Measurements from ENCODE around the gene HOXC6.

The HOXC6 gene

DNA sequence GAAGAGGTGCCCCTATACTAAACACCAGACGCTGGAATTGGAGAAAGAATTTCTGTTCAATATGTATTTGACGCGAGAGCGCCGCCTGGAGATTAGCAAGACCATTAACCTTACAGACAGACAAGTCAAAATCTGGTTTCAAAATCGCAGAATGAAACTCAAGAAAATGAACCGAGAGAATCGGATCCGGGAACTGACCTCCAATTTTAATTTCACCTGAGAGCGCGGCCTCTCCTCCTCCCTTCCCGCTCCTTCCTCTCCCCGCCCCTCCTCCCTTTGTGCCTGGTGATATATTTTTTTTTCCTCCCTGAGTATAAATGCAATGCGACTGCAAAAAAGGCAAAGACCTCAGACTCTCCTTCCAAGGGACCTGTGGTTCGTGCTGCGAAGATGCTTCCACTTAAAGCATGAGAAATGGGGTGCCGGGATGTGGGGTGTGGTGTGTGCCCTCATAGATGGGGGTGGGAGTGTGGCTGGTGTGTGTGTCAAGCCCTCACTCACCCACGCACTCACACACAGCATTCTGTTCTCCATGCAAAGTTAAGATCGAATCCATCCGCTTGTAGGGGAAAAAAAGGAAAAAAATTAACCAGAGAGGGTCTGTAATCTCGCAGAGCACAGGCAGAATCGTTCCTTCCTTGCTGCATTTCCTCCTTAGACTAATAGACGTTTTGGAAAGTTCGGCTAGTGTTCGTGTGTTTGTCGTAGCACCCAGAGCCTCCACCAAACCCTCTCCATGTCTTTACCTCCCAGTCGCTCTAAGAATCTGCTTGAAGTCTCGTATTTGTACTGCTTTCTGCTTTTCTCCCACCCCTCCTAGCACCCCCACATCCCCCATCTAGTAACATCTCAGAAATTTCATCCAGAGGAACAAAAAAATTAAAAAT, 38.8 kb upstream of the HOXC6 start (continued):
- TF ChIP-seq ZNF76 (tag by site-specific recombination; IDR thresholded peaks at IDR 0.05; ENCODE audit: borderline replicate concordance, low read depth) (peak; percentile 24; the same call in 1 of the 2 replicates), ZNF660 (tag by site-specific recombination; IDR thresholded peaks at IDR 0.05) (peak; percentile 59), OVOL3 (tag by site-specific recombination; IDR thresholded peaks at IDR 0.05) (no peak), ZNF133 (tag by site-specific recombination; IDR thresholded peaks at IDR 0.05) (no peak), ZNF548 (tag by site-specific recombination; IDR thresholded peaks at IDR 0.05) (no peak), ZNF514 (tag by site-specific recombination; IDR thresholded peaks at IDR 0.05) (no peak), ZNF473 (tag by site-specific recombination; IDR thresholded peaks at IDR 0.05) (no peak), ZNF600 (tag by site-specific recombination; IDR thresholded peaks at IDR 0.05) (peak; percentile 49; the same call in 1 of the 2 replicates), ZNF223 (tag by site-specific recombination; IDR thresholded peaks at IDR 0.05) (no peak), WT1 (tag by site-specific recombination; IDR thresholded peaks at IDR 0.05) (peak; percentile 77), ZNF157 (tag by site-specific recombination; IDR thresholded peaks at IDR 0.05) (no peak), KLF8 (tag by site-specific recombination; IDR thresholded peaks at IDR 0.05) (peak; percentile 25; the same call in 1 of the 2 replicates)
- TF ChIP-seq, protein P1, sequence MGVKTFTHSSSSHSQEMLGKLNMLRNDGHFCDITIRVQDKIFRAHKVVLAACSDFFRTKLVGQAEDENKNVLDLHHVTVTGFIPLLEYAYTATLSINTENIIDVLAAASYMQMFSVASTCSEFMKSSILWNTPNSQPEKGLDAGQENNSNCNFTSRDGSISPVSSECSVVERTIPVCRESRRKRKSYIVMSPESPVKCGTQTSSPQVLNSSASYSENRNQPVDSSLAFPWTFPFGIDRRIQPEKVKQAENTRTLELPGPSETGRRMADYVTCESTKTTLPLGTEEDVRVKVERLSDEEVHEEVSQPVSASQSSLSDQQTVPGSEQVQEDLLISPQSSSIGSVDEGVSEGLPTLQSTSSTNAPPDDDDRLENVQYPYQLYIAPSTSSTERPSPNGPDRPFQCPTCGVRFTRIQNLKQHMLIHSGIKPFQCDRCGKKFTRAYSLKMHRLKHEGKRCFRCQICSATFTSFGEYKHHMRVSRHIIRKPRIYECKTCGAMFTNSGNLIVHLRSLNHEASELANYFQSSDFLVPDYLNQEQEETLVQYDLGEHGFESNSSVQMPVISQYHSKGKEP (tag by site-specific recombination; IDR thresholded peaks at IDR 0.05) = 0 out of 2 replicates have a peak, but pooled peaks have one; percentile 26

DNA sequence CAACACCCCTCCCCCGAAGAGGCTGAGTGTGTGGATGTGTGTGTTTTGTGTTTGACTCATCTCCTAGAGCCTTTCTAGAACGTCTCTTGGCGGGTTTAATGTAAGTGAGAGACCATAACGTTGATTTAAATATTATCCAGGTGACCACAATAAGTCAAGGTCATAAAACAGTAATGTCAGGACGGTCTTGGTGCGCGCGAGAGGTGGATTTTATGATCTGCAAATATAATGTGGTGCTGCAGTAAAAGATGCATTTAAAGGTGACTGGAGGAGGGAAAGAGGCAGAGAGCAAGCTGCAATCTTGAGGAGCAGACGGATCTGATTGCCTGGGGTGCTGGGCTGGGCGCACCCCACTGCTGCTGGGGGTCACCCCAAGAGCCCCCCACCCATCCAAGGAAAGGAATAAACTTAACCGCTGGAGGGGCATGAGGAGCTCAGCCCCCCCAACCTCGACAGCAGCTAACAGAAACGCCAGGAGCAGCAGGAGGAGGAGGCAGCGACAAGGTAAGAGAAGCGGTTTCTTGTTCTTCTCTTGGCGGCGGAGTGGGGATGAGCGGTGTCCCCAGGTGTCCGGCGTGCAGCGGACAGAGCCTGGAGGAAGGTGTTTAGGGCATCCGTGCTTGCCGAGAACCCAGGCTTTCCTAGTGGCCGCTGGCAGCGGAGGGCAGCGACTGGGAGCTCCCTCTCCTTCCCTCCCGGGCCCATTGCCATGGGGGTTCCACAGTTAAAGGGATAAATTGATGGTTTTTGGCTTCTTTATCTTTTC, 37.7 kb upstream of the HOXC6 start:
- H3K36me3 ChIP-seq (ENCODE audit: control insufficient read depth in 2 of 2, insufficient read depth in 1 of 2, low read length in 2 of 2) = no peaks in the 10 kb centered on the region
- no peaks in the 10 kb centered on the region for H3K9me3 ChIP-seq (ENCODE audit: control insufficient read depth, insufficient read depth, low read depth, low read length)
- POLR2A ChIA-PET = interaction anchor here (1.8 kb wide), 1 partner anchor 10 kb away, joined by 10 read pairs; the partner anchor contains the start of gene HOXC9
- H3K27ac ChIP-seq (ENCODE audit: extremely low read depth, low read depth, low read length) = peak overlapping the region; percentile 71
- peaks cover 36% of the 10 kb centered on the region for H3K4me1 ChIP-seq (ENCODE audit: control insufficient read depth, insufficient read depth, low read length)
- CTCF ChIA-PET = interaction anchor here (0.5 to 3.0 kb wide), 16 partner anchors 10 to 403 kb away, joined by 3 to 25 read pairs (median 4); partner anchors contain the start of gene HOXC8
- H3K4me3 ChIP-seq (ENCODE audit: low read depth, low read length) = no peak overlapping the region
- TF ChIP-seq WT1 (tag by site-specific recombination; IDR thresholded peaks at IDR 0.05) = peak; percentile 60
- TF ChIP-seq, protein P2, sequence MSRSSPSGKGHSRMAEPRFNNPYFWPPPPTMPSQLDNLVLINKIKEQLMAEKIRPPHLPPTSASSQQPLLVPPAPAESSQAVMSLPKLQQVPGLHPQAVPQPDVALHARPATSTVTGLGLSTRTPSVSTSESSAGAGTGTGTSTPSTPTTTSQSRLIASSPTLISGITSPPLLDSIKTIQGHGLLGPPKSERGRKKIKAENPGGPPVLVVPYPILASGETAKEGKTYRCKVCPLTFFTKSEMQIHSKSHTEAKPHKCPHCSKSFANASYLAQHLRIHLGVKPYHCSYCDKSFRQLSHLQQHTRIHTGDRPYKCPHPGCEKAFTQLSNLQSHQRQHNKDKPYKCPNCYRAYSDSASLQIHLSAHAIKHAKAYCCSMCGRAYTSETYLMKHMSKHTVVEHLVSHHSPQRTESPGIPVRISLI (tag by site-specific recombination; IDR thresholded peaks at IDR 0.05) = no peak
- TF ChIP-seq, protein P3, sequence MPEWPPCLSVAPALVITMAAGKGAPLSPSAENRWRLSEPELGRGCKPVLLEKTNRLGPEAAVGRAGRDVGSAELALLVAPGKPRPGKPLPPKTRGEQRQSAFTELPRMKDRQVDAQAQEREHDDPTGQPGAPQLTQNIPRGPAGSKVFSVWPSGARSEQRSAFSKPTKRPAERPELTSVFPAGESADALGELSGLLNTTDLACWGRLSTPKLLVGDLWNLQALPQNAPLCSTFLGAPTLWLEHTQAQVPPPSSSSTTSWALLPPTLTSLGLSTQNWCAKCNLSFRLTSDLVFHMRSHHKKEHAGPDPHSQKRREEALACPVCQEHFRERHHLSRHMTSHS (tag by site-specific recombination; IDR thresholded peaks at IDR 0.05) = no peak
- TF ChIP-seq, protein P4, sequence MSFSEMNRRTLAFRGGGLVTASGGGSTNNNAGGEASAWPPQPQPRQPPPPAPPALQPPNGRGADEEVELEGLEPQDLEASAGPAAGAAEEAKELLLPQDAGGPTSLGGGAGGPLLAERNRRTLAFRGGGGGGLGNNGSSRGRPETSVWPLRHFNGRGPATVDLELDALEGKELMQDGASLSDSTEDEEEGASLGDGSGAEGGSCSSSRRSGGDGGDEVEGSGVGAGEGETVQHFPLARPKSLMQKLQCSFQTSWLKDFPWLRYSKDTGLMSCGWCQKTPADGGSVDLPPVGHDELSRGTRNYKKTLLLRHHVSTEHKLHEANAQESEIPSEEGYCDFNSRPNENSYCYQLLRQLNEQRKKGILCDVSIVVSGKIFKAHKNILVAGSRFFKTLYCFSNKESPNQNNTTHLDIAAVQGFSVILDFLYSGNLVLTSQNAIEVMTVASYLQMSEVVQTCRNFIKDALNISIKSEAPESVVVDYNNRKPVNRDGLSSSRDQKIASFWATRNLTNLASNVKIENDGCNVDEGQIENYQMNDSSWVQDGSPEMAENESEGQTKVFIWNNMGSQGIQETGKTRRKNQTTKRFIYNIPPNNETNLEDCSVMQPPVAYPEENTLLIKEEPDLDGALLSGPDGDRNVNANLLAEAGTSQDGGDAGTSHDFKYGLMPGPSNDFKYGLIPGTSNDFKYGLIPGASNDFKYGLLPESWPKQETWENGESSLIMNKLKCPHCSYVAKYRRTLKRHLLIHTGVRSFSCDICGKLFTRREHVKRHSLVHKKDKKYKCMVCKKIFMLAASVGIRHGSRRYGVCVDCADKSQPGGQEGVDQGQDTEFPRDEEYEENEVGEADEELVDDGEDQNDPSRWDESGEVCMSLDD (tag by site-specific recombination; IDR thresholded peaks at IDR 0.05) = peak; percentile 94
- TF ChIP-seq, protein P1 (tag by site-specific recombination; IDR thresholded peaks at IDR 0.05) = peak; percentile 99
- TF ChIP-seq, protein P5, sequence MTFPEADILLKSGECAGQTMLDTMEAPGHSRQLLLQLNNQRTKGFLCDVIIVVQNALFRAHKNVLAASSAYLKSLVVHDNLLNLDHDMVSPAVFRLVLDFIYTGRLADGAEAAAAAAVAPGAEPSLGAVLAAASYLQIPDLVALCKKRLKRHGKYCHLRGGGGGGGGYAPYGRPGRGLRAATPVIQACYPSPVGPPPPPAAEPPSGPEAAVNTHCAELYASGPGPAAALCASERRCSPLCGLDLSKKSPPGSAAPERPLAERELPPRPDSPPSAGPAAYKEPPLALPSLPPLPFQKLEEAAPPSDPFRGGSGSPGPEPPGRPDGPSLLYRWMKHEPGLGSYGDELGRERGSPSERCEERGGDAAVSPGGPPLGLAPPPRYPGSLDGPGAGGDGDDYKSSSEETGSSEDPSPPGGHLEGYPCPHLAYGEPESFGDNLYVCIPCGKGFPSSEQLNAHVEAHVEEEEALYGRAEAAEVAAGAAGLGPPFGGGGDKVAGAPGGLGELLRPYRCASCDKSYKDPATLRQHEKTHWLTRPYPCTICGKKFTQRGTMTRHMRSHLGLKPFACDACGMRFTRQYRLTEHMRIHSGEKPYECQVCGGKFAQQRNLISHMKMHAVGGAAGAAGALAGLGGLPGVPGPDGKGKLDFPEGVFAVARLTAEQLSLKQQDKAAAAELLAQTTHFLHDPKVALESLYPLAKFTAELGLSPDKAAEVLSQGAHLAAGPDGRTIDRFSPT (tag by site-specific recombination; IDR thresholded peaks at IDR 0.05) = no peak
- no peak for TF ChIP-seq KLF16 (tag by site-specific recombination; IDR thresholded peaks at IDR 0.05)
- no peak for TF ChIP-seq ZNF626 (tag by site-specific recombination; IDR thresholded peaks at IDR 0.05)
- TF ChIP-seq ZBTB1 (tag by site-specific recombination; IDR thresholded peaks at IDR 0.05) = no peak
- TF ChIP-seq, protein P6, sequence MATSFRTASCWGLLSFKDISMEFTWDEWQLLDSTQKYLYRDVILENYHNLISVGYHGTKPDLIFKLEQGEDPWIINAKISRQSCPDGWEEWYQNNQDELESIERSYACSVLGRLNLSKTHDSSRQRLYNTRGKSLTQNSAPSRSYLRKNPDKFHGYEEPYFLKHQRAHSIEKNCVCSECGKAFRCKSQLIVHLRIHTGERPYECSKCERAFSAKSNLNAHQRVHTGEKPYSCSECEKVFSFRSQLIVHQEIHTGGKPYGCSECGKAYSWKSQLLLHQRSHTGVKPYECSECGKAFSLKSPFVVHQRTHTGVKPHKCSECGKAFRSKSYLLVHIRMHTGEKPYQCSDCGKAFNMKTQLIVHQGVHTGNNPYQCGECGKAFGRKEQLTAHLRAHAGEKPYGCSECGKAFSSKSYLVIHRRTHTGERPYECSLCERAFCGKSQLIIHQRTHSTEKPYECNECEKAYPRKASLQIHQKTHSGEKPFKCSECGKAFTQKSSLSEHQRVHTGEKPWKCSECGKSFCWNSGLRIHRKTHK (tag by site-specific recombination; IDR thresholded peaks at IDR 0.05) = no peak
- TF ChIP-seq ZNF530 (tag by site-specific recombination; IDR thresholded peaks at IDR 0.05; ENCODE audit: low read depth) = no peak
